GM12878 (cell line): ENCODE measurements around the gene ING3. TPM values are rescaled to one million over a fixed set of nuclear protein-coding genes. Genes with fewer than 3 reads are reported as not detected.

Source experiments
- ATAC-seq: fragments of 200-7000 bp; cut with Tn5 transposase; 3 replicates; pipeline ENCODE4 v1.9.1; 2020; ENCODE audit warnings: mild to moderate bottlenecking, moderate library complexity
- BruUV-seq: library from RNA; stranded (reverse); fragments of 400-500 nt; replicated peaks from 2 replicates; lab custom pipeline; 2021; lab: Mats Ljungman, UMichigan
- CTCF ChIA-PET: fragments of 300-600 bp; sonication (Branson Sonifier 250); formaldehyde crosslinking; extraction: SDS; loops from one replicate; lab custom pipeline; 2021; ENCODE audit warnings: inconsistent platforms; lab: Yijun Ruan, JAX
- POLR2A ChIA-PET: fragments of 350-600 bp; formaldehyde crosslinking; extraction: SDS; loops from one replicate; lab custom pipeline; 2021; ENCODE audit warnings: inconsistent platforms; lab: Charles Lee
- RAD21 ChIA-PET: fragments of 300-600 bp; sonication (Branson Sonifier 250); formaldehyde crosslinking; loops from one replicate; lab custom pipeline; 2023; ENCODE audit warnings: antibody characterized with exemption; ENCODE audit not compliant: unreplicated experiment; lab: Charles Lee
- SMC1A ChIA-PET: fragments of 300-600 bp; sonication (Branson Sonifier 250); formaldehyde crosslinking; loops from one replicate; lab custom pipeline; 2023; ENCODE audit not compliant: unreplicated experiment, uncharacterized antibody; lab: Charles Lee
- DNase-seq: peaks from one replicate; pipeline ENCODE4 v3.0.0-alpha.2; 2011; ENCODE audit warnings: low read depth, low spot score
- FAIRE-seq: peaks from 3 replicates; lab custom pipeline; 2011; peaks lifted over from hg19 to GRCh38; lab: Jason Lieb, UNC
- H2AFZ ChIP-seq: 2 replicates; pipeline ENCODE4 v1.6.0; 2011; ENCODE audit warnings: low read depth, low read length, control low read depth; ENCODE audit not compliant: control insufficient read depth
- H3K27ac ChIP-seq: 2 replicates; pipeline ENCODE4 v1.5.1; 2011; ENCODE audit warnings: control low read depth; ENCODE audit not compliant: control insufficient read depth, insufficient read depth
- H3K27me3 ChIP-seq, 2 experiments: replicated peaks in 1 of 2; 2 replicates each; pipeline versions ENCODE4 v1.6.0 to v1.6.1; 2011; ENCODE audit warnings: low read length in 1 of 2; ENCODE audit not compliant: control insufficient read depth in 2 of 2, insufficient read depth in 2 of 2
- H3K36me3 ChIP-seq, 2 experiments: 2 replicates each; pipeline ENCODE4 v1.5.1; 2011; ENCODE audit warnings: low read length in 1 of 2; ENCODE audit not compliant: control insufficient read depth in 2 of 2, insufficient read depth in 2 of 2
- H3K4me1 ChIP-seq: 2 replicates; pipeline ENCODE4 v1.6.1; 2011; ENCODE audit warnings: mild to moderate bottlenecking, low read length, moderate library complexity, mixed read lengths; ENCODE audit not compliant: control insufficient read depth, insufficient read depth
- H3K4me2 ChIP-seq: 2 replicates; pipeline ENCODE4 v1.6.0; 2011; ENCODE audit warnings: control low read depth; ENCODE audit not compliant: control insufficient read depth, insufficient read depth
- H3K4me3 ChIP-seq: fragments of 200-600 bp; sonication (generic); 2 replicates; pipeline ENCODE4 v1.5.1; 2016
- H3K79me2 ChIP-seq: 2 replicates; pipeline ENCODE4 v1.6.0; 2011; ENCODE audit warnings: low read length; ENCODE audit not compliant: control insufficient read depth, insufficient read depth
- H3K9ac ChIP-seq: 2 replicates; pipeline ENCODE4 v1.8.0; 2011; ENCODE audit warnings: low read length, control low read depth, mixed read lengths; ENCODE audit not compliant: control insufficient read depth, insufficient read depth
- H3K9me3 ChIP-seq: replicated peaks from 3 replicates; pipeline ENCODE4 v1.5.1; 2011; ENCODE audit warnings: mild to moderate bottlenecking, low read length; ENCODE audit not compliant: control insufficient read depth, insufficient read depth
- H4K20me1 ChIP-seq: 2 replicates; pipeline ENCODE4 v1.6.0; 2011; ENCODE audit not compliant: control insufficient read depth, insufficient read depth
- BRCA1 ChIP-seq: IDR thresholded peaks from 2 replicates; pipeline ENCODE4 v1.6.1; 2011; ENCODE audit warnings: low read depth, low read length, improper control_type of control experiment
- CREB1 ChIP-seq: IDR thresholded peaks from 2 replicates; pipeline ENCODE4 v1.6.1; 2012; ENCODE audit warnings: low read depth, mild to moderate bottlenecking, inconsistent platforms
- GABPA ChIP-seq: IDR thresholded peaks from 2 replicates; pipeline ENCODE4 v1.6.1; 2014; ENCODE audit warnings: antibody characterized with exemption, low read depth, mild to moderate bottlenecking, inconsistent platforms
- IKZF2 ChIP-seq, 2 experiments: fragments of 450-650 bp; IDR thresholded peaks; 2 replicates each; pipeline ENCODE4 v1.6.1; 2017; ENCODE audit warnings: mild to moderate bottlenecking in 2 of 2, moderate library complexity in 2 of 2
- POLR2A ChIP-seq: IDR thresholded peaks from 2 replicates; pipeline ENCODE4 v1.6.1; 2011; ENCODE audit warnings: low read depth, mild to moderate bottlenecking, low read length
- ZNF622 ChIP-seq: fragments of 450-650 bp; IDR thresholded peaks from 2 replicates; pipeline ENCODE4 v1.6.1; 2017; ENCODE audit warnings: mild to moderate bottlenecking, inconsistent platforms
- WGBS: methylation state at CpG from one replicate; pipeline ENCODE4 v1.1.6; 2016; ENCODE audit warnings: low lambda C conversion rate; ENCODE audit not compliant: insufficient replicate concordance, insufficient coverage; ENCODE audit errors: missing lambda C conversion rate; 5-methylcytosine and 5-hydroxymethylcytosine counted together
- in situ Hi-C: fragments of 300-500 bp; cut with MboI; formaldehyde crosslinking; loops from 9 replicates; pipeline ENCODE4 v1.14.3; 2018; ENCODE audit warnings: mixed read lengths
- intact Hi-C: fragments of 100-400 bp; cut with micrococcal nuclease; formaldehyde crosslinking; loops from one replicate; pipeline ENCODE4 v1.14.2; 2022; ENCODE audit not compliant: unreplicated experiment
- polyA plus RNA-seq, 11 experiments: library from polyadenylated mRNA; depleted of rRNA in 4 of 11; unstranded in 6 of 11; stranded (reverse) in 5 of 11; fragments of >200 nt; fragmentation: Nextera tagmentation in 4 of 11; fragmentation: Illumina TruSeq in 1 of 11; extraction: Ambion mirVana in 4 of 11; extraction: Trizol in 1 of 11; gene quantifications; 1 replicate in 1 of 11; 2 replicates in 10 of 11; pipeline versions ENCODE4 v1.2.1 to v1.2.3, GENCODE V29; 2011 to 2016; ENCODE audit warnings: inconsistent platforms in 2 of 11, missing spikeins in 2 of 11, low read depth in 1 of 11
- total RNA-seq, 4 experiments: library from RNA; depleted of rRNA in 3 of 4; stranded (reverse); fragments of >200 nt in 3 of 4; fragmentation: Illumina TruSeq in 1 of 4; extraction: Trizol in 1 of 4; gene quantifications; 2 replicates each; pipeline versions ENCODE4 v1.2.1 to v1.2.3, GENCODE V29; 2013 to 2021
- TF ChIP-seq, protein P1 (sequence below): IDR thresholded peaks from 2 replicates; pipeline ENCODE4 v1.6.1; 2012; ENCODE audit warnings: low read depth, low read length, improper control_type of control experiment

ING3 gene
- total and polyA plus RNA-seq, 10 of the 15 experiments (the other 5 are each of a cell fraction or from before 2014, with no cell fraction given) = 12.1 to 60.8 (median 28.8) TPM

- no peaks in the 10 kb centered on the region for H3K9me3 ChIP-seq
- H3K9ac ChIP-seq = no peak overlapping the region
- no peaks in the 10 kb centered on the region for H3K36me3 ChIP-seq
- WGBS = 51% methylated on average over 3 of the region's 3 CpGs
- H4K20me1 ChIP-seq = no peaks in the 10 kb centered on the region
- in situ Hi-C loops = loop anchor here (5.0 kb wide), 1 partner anchor 147 kb away; no protein-coding TSS in a partner anchor
- H3K79me2 ChIP-seq = no peaks in the 10 kb centered on the region
- FAIRE-seq (no peak), ATAC-seq (no peak), DNase-seq (no peak)
- BruUV-seq = no TSS peak
- RAD21 ChIA-PET = interaction anchor here (0.6 to 1.4 kb wide), 5 partner anchors 133 to 536 kb away, joined by 3 to 5 read pairs (median 4); no protein-coding TSS in a partner anchor
- H2AFZ ChIP-seq = no peak overlapping the region
- SMC1A ChIA-PET = interaction anchor here (0.6 kb wide), 1 partner anchor 147 kb away, joined by 3 read pairs; no protein-coding TSS in a partner anchor
- no peak overlapping the region for H3K4me3 ChIP-seq
- H3K27ac ChIP-seq = no peak overlapping the region
- H3K27me3 ChIP-seq = no peaks in the 10 kb centered on the region
- intact Hi-C loops = no loop called here
- TF ChIP-seq ZNF622 (no peak), IKZF2 (IDR thresholded peaks at IDR 0.05) (no peak), BRCA1 (no peak), CREB1 (no peak), GABPA (no peak), POLR2A (no peak)
- TF ChIP-seq, protein P1, sequence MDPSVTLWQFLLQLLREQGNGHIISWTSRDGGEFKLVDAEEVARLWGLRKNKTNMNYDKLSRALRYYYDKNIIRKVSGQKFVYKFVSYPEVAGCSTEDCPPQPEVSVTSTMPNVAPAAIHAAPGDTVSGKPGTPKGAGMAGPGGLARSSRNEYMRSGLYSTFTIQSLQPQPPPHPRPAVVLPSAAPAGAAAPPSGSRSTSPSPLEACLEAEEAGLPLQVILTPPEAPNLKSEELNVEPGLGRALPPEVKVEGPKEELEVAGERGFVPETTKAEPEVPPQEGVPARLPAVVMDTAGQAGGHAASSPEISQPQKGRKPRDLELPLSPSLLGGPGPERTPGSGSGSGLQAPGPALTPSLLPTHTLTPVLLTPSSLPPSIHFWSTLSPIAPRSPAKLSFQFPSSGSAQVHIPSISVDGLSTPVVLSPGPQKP = no peak
- H3K4me2 ChIP-seq = no peak overlapping the region
- CTCF ChIA-PET = interaction anchor here (5.2 kb wide), 1 partner anchor 147 kb away, joined by 78 read pairs; no protein-coding TSS in a partner anchor
- no peaks in the 10 kb centered on the region for H3K4me1 ChIP-seq
- POLR2A ChIA-PET = interaction anchor here (0.6 to 1.3 kb wide), 5 partner anchors 63 to 356 kb away, joined by 3 to 7 read pairs (median 5); no protein-coding TSS in a partner anchor
These were observed 11.2 kb upstream of the ING3 start for GRCh38 chr7:120939345-120939744.
